Measurements from ENCODE around the gene GRIA3.

The GRIA3 gene

DNA sequence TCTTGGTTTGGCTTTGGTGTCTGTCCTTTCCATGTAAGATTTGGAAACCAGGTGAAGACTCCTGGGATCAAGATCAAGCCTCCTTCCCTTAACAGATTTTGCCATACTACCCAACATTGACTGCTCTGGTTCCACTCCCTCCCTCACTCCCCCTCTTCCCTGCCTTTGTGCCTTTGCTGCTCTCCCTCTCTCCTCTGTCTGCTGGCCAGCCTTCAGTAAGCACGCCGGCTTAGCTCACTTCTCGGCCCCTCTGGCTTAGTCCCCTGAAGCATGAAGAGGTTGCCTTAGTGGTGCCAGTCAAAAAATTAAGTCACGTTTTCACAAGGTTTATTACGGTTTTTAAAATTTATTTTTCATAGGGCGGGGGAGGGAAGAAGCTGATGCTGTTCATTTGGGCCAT, 6.0 kb downstream of the GRIA3 start:
- H3K4me3 ChIP-seq (ENCODE audit: low read depth, low read length): no peak overlapping the region

DNA sequence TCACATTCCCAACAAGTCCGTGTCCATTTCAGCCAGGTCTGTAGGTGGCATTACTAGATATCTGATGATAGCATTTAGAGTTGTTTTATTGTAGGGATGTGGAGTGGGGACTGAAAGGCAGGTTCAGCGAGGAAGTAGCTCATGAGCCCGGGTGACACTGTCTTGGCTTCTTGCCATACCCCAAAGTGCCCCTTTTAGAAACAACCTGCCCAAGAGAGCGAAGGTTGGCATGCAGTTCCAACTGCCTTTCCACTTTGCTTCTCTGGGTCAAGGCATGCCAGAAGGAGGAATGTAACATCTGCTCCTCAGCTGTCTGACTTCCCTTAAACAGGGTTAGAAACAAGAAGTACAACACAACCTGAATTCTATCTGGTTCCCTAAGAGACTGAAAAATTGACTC, 9.0 kb downstream of the GRIA3 start:
- no peak overlapping the region for H3K4me3 ChIP-seq (ENCODE audit: low read depth, low read length)

DNA sequence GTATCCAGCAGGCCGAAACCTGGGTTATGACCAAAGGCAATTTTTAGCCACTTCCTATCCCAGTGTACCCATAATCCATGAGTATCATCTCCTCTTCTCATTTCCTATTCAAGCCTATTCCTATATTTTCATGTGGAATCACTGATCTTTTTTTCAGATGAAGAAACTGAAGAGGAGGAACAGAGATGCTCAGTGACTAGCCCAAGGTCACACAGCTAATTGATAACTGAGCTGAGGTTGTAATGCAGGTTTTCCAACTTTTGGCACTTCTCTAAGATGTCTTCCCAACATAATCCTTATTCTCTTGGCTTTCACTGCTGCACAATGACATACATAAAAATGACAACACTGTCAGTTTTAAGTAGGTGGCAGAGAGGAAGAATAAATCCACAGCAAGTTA, 15.3 kb downstream of the GRIA3 start:
- no peak overlapping the region for H3K4me3 ChIP-seq (ENCODE audit: low read depth, low read length)

DNA sequence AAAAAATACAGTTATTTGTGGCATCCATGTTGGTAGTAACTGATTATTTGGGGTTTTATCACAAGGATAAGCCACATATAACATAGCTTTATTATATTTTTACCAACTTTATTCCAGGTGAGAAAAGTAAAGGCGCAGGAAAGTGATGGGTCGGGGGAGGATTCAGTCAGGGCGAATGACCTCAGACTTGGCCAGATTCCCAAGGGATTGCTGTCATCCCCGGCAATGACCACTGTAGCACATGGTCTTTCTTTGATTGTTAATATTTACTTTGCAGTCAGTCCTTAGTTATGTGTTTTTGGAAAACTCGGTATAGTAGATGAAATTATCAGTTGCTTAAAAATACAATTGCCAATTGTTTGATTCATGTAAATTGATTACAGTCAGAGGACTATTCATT, 17.6 kb downstream of the GRIA3 start:
- H3K4me3 ChIP-seq (ENCODE audit: low read depth, low read length): no peak overlapping the region

DNA sequence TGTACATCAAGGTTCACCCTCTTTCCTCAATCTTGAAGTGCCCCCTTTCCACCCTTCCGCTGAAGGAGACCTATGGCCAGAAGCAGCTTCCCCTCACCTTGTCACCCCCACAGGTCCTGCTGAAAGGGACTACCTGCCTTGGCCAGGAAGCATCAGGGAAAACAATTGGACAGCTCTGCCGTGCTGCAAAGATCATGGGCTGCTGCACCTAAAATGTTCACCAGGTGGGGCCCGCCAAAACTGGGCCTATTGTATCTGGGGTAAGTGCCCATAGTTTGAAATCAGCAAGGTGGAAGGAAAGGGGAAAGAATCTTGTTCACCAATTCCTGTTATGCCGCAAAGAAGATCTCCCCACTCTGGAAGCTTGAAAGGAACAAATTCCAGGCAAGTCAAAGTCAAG, 18.4 kb downstream of the GRIA3 start:
- no peak overlapping the region for H3K4me3 ChIP-seq (ENCODE audit: low read depth, low read length)

- H3K4me3 ChIP-seq (ENCODE audit: low read depth, low read length): no peak overlapping the region
Observed at GRCh38 chrX:123203772-123204171, 19.7 kb downstream of the GRIA3 start.

- H3K4me3 ChIP-seq (ENCODE audit: low read depth, low read length): no peak overlapping the region
Observed at GRCh38 chrX:123206176-123206575, 22.1 kb downstream of the GRIA3 start.

DNA sequence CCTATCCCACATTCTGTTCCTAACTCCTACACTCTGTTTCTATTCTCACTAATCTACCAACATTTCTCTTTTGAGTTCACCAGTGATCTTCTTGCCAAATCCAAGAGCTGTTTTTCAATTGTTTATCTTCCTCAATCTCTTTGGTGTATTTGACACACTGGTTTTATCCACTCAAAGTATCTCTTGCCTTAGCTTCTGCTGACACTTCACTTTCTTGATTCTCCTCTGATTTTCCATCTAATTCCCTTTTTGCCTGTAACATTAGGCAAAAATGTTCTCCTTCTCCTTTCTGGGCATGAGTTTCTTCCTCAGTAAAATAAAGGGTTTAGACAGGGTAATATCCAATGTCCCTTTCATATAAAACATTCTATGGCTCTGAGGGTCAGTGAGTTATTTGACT, 26.2 kb downstream of the GRIA3 start:
- no peak overlapping the region for H3K4me3 ChIP-seq (ENCODE audit: low read depth, low read length)

GRCh38 chrX:123215397-123216089, 31.5 kb downstream of the GRIA3 start:
- no peak overlapping the region for H3K4me3 ChIP-seq (ENCODE audit: low read depth, low read length)

GRCh38 chrX:123217077-123217476, 33.0 kb downstream of the GRIA3 start:
- no peak overlapping the region for H3K4me3 ChIP-seq (ENCODE audit: low read depth, low read length)

DNA sequence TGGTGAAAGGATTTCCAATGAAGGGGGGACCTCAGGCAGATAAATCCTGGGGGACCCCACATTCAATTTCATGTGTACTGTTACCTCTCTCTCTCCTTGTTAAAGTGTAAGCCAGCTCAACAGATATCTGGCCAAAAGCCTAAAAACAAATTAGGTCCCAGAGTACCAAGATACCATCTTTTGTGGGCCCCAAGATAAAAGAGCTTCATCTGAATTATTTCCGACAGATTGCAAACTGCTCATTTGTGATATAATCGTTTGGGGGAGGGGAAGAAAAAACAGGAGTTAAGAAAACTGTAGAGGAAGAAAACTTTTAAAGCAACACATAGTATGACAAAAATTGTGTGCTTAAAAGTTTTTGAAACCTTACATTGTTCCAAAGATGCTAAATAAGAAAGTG, 33.6 kb downstream of the GRIA3 start:
- H3K4me3 ChIP-seq (ENCODE audit: low read depth, low read length): no peak overlapping the region

DNA sequence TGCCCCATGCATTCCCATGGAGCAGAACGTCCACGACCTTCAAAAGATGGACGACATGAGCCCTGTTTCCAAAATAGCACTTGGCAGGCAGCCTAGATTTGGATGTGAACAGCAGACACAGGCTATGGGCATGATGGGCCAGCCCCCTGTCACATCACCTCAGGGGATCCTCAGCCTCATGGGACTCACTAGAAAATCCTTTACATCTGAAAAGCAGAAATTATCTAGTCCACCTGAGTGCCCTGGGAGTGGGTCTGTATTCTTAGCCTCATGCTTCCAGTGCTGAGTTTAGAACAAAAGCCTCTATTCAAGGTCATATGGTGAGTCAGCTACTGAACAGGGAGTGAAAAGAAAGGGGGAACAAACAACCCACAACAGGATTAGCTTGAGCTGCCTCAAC, 35.8 kb downstream of the GRIA3 start:
- no peak overlapping the region for H3K4me3 ChIP-seq (ENCODE audit: low read depth, low read length)

DNA sequence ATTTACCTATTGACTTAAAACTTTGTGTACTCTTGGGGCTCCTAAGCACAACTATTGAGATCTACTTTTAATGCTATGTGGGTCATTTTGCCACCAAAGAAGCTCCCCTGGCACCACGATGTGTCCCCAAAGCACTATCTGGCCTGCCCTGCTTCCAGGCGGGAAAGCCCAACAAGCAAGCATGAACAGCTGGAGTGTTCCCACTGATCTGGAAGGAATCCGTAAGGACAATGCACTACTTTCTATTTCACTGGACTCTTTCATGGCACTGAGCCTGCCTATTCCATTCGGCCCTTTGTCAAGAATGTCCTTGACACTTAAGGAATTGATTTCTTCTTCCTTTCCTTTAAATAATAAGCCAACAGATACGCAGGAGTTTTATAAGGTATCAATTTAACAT, 38.8 kb downstream of the GRIA3 start:
- H3K4me3 ChIP-seq (ENCODE audit: low read depth, low read length): no peak overlapping the region

GRCh38 chrX:123223409-123223808, 39.3 kb downstream of the GRIA3 start:
- no peak overlapping the region for H3K4me3 ChIP-seq (ENCODE audit: low read depth, low read length)

- H3K4me3 ChIP-seq (ENCODE audit: low read depth, low read length): no peak overlapping the region
Observed at GRCh38 chrX:123223859-123224258, 39.8 kb downstream of the GRIA3 start.

- H3K4me3 ChIP-seq (ENCODE audit: low read depth, low read length): no peak overlapping the region
Observed at GRCh38 chrX:123230798-123231197, 46.7 kb downstream of the GRIA3 start.

DNA sequence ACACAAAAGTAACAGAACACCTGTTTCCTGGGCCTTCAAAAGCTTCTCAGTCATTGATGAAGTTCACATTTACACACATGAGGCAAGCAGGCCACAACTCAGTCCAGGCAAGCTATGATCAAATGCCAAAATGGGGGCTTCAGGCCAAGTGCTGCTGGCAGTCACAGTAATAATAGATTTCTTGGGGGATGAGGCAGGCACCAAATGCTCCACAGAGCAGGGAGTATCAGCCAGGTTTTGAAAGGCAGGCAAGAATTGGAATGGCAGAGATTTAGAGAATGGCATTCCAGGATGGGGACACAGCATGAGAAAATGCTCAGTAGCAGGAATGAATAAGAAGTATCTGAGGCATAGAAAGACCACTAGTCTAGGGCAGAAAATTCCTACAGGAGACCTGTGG, 52.8 kb downstream of the GRIA3 start:
- H3K4me3 ChIP-seq (ENCODE audit: low read depth, low read length): no peak overlapping the region

DNA sequence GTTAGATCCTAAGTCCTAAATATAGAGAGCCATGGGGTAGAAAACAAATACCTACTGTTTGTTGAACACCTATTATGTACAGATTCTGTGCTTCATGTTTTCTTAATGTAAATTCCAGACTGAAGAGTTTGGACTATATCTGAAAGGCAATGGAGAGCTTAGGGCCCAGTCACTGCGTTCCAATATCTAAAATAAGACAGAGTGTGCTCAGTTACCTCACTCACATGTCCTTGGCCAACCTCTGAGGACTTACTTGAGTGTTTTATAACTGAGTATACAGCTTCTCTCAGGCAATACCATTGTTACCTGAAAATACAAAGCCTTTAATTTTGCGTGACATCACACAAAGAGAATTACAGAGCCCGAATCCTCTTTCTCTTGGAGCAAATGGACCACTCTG, 53.2 kb downstream of the GRIA3 start:
- H3K4me3 ChIP-seq (ENCODE audit: low read depth, low read length): no peak overlapping the region

DNA sequence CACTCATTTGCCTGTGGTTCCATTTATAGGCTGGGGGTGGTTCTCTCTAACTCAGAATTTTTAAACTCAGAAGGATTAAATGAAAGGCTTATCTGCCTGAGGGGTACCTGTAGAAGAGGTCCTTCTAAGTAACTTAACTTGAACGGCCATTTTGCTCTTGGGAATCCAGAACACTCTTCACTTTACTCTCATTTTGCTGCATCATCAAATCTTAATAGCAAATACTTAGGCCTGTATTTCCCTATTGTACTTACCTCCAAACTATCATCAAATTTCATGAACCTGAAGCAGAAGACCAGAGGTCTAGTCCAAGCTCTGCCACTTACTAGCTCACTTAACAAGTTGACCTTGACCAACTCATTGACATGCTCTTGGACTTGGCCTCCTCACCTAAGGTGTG, 70.4 kb downstream of the GRIA3 start:
- H3K4me3 ChIP-seq (ENCODE audit: low read depth, low read length): no peak overlapping the region

DNA sequence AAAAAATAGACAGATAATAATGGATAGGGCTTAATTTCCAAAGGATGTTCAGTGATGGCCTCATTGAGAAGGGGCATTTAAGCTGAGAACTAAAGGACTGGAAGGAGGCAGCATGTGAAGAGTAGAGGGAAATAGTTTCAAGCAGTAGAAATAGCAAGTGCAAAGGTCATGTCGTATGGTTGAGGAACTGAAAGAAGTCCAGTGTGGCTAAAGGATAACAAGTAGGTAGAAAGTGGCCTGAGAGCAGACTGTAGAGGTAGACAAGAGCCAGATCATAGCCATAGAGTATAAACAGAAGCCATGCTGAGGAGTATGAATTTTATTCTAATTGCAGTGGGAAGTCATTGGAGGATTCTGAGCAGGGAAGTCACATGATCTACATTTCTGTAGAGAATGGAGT, 72.3 kb downstream of the GRIA3 start:
- no peak overlapping the region for H3K4me3 ChIP-seq (ENCODE audit: low read depth, low read length)

DNA sequence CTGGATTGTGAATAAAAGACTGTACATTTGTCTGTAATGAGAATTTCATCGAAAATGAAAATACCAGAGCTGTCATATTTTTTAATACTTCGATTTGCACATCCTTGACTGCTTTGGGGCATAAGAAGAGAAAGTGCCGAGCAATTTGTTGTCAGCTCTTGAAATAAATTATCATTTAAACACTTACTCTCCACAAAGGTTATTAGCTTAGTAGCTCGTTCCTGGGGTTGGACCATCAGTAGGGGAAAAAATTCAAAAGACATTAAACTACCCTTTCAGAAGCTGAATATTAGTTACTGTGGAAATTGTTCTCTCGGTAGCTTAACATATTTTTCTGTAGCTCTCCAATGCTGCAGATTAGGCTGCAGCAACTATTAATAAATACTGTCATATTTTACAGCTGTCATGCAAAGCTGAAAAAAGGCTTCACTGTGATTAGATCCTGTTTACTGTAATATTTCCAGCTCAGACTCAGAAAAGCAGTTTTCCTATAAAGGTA, 76.9 kb downstream of the GRIA3 start:
- H3K4me3 ChIP-seq (ENCODE audit: low read depth, low read length): no peak overlapping the region

DNA sequence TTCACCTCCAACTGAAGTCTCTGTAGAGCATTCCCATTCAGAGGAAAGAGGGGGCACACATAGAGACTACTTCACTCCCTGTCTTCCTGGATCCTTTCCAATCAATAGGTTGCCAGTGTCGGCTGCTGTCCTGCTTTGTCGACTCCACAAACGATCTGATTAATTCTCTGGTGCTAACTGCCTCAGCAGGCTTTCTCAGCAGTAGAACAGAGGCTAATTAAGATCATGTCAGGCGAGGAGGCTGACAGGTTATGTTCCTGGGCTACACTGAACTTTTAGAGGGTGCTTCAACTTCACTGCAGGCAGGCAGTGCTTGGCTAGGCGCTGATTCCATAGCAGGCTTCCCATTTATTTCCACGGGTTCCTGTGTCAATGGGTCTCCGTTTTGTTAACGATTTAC, 79.2 kb downstream of the GRIA3 start:
- no peak overlapping the region for H3K4me3 ChIP-seq (ENCODE audit: low read depth, low read length)

DNA sequence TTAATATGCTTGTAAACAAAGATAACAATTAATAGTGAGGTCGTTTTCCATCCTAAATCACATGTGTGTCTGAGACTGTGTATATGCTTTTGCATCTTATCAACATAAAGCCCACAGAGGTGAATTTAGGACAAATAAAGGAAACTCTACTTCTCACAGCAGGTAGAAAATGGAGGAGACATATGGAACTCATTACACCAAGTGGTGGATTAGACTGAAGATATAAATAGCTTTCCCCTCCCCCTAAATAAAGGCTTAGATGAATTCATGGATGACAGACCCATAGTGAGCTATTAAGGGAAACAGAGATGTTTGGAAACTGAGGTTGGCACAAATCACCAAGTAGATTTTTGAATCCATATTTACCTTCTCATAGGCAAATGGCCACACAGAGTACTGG, 79.7 kb downstream of the GRIA3 start:
- no peak overlapping the region for H3K4me3 ChIP-seq (ENCODE audit: low read depth, low read length)
